ENCODE results near the gene GSC2. TPM values are rescaled to one million over a fixed set of nuclear protein-coding genes. Genes with fewer than 3 reads are reported as not detected.

Gene GSC2
- total RNA-seq, 3 donors from 2014 or later, result not detected

- H3K9me3 ChIP-seq, result no peaks in the 10 kb centered on the region
- peaks cover 0 to 15% of the 10 kb centered on the region in 2 donors for H3K4me1 ChIP-seq
- intact Hi-C loops (cut with DNase I; ENCODE audit: low total_unique reads), result no loop called here
Measured at GRCh38 chr22:19114984-19115552, 35.0 kb downstream of the GSC2 start.

GRCh38 chr22:19113429-19113828 lies 36.7 kb downstream of the GSC2 start:
- TF ChIP-seq POLR2A (IDR thresholded peaks at IDR 0.05) (no peak), POLR2AphosphoS5 (IDR thresholded peaks at IDR 0.05) (no peak)
- TF ChIP-seq, protein P1, sequence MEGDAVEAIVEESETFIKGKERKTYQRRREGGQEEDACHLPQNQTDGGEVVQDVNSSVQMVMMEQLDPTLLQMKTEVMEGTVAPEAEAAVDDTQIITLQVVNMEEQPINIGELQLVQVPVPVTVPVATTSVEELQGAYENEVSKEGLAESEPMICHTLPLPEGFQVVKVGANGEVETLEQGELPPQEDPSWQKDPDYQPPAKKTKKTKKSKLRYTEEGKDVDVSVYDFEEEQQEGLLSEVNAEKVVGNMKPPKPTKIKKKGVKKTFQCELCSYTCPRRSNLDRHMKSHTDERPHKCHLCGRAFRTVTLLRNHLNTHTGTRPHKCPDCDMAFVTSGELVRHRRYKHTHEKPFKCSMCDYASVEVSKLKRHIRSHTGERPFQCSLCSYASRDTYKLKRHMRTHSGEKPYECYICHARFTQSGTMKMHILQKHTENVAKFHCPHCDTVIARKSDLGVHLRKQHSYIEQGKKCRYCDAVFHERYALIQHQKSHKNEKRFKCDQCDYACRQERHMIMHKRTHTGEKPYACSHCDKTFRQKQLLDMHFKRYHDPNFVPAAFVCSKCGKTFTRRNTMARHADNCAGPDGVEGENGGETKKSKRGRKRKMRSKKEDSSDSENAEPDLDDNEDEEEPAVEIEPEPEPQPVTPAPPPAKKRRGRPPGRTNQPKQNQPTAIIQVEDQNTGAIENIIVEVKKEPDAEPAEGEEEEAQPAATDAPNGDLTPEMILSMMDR (IDR thresholded peaks at IDR 0.05), result no peak
- Histone ChIP-seq H3K27ac (no peak overlapping the region), H3K36me3 (no peaks in the 10 kb centered on the region), H3K4me1 (peaks cover 0 to 24% of the 10 kb centered on the region in 2 donors), H3K9me3 (no peaks in the 10 kb centered on the region), H3K4me3 (no peak overlapping the region), H3K27me3 (no peaks in the 10 kb centered on the region)
- DNase-seq (ENCODE audit: low spot score in 2 of 2), result no peak
- intact Hi-C loops (cut with DNase I; ENCODE audit: low total_unique reads), result no loop called here

More at GRCh38 chr22:19114984-19115552, 35.0 kb downstream of the GSC2 start:
- no peaks in the 10 kb centered on the region for H3K27me3 ChIP-seq
- TF ChIP-seq POLR2AphosphoS5 (IDR thresholded peaks at IDR 0.05) (no peak), POLR2A (IDR thresholded peaks at IDR 0.05) (no peak)
- TF ChIP-seq, protein P1 (IDR thresholded peaks at IDR 0.05), result no peak
- H3K36me3 ChIP-seq, result no peaks in the 10 kb centered on the region
- DNase-seq (ENCODE audit: low spot score in 2 of 2), result no peak
- no peak overlapping the region for H3K4me3 ChIP-seq
- no peak overlapping the region for H3K27ac ChIP-seq

- Histone ChIP-seq H3K4me1 (peaks cover 2 to 24% of the 10 kb centered on the region in 2 donors), H3K27me3 (no peaks in the 10 kb centered on the region), H3K9me3 (no peaks in the 10 kb centered on the region), H3K27ac (no peak overlapping the region), H3K4me3 (no peak overlapping the region), H3K36me3 (no peaks in the 10 kb centered on the region)
- TF ChIP-seq POLR2AphosphoS5 (IDR thresholded peaks at IDR 0.05) (no peak), POLR2A (IDR thresholded peaks at IDR 0.05) (no peak)
- TF ChIP-seq, protein P1 (IDR thresholded peaks at IDR 0.05), result no peak
- intact Hi-C loops (cut with DNase I; ENCODE audit: low total_unique reads), result no loop called here
- DNase-seq (ENCODE audit: low spot score in 2 of 2), result no peak
Measured at GRCh38 chr22:19111584-19111983, 38.5 kb downstream of the GSC2 start.

DNA sequence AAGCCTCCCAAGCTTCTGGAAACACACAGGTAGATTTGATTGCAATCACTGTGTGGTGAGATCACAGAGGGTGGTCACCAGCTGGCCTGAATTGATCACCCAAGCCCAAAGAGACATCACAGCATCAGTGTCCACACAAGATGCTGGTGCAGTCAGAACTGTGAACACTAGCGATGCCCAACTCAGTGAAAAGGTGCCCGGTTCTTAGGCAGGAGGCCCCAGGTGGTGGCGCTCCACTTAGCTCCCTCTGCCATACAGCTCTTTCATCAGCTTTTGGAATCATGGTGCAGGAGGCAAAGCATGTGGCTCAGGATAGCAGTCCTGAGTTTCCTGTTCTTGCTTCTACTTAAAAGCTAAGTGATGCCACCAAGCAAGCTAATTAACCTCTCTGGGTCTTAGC lies 39.0 kb downstream of the GSC2 start:
- Histone ChIP-seq H3K4me1 (peaks cover 7 to 24% of the 10 kb centered on the region in 2 donors), H3K4me3 (no peak overlapping the region), H3K27ac (no peak overlapping the region), H3K27me3 (no peaks in the 10 kb centered on the region), H3K9me3 (no peaks in the 10 kb centered on the region), H3K36me3 (no peaks in the 10 kb centered on the region)
- intact Hi-C loops (cut with DNase I; ENCODE audit: low total_unique reads), result no loop called here
- no peak for TF ChIP-seq POLR2A (IDR thresholded peaks at IDR 0.05)
- TF ChIP-seq POLR2AphosphoS5 (IDR thresholded peaks at IDR 0.05), result no peak
- TF ChIP-seq, protein P1 (IDR thresholded peaks at IDR 0.05), result no peak
- DNase-seq (ENCODE audit: low spot score in 2 of 2), result no peak

- intact Hi-C loops (cut with DNase I; ENCODE audit: low total_unique reads), result no loop called here
Measured at GRCh38 chr22:19110646-19111045, 39.4 kb downstream of the GSC2 start.

More at GRCh38 chr22:19110646-19111045, 39.4 kb downstream of the GSC2 start:
- H3K4me3 ChIP-seq, result no peak overlapping the region
- H3K4me1 ChIP-seq, result peaks cover 8 to 24% of the 10 kb centered on the region in 2 donors
- no peaks in the 10 kb centered on the region for H3K36me3 ChIP-seq
- H3K27me3 ChIP-seq, result no peaks in the 10 kb centered on the region
- no peak for DNase-seq (ENCODE audit: low spot score in 2 of 2)
- peak overlapping the region in 1 of 2 donors; percentile 86 for H3K27ac ChIP-seq
- TF ChIP-seq POLR2AphosphoS5 (IDR thresholded peaks at IDR 0.05), result no peak
- no peaks in the 10 kb centered on the region for H3K9me3 ChIP-seq
